Pancreas (tissue), 10 donors: Measurements from ENCODE around the gene CYB561A3. TPM values are rescaled to one million over a fixed set of nuclear protein-coding genes. Genes with fewer than 3 reads are reported as not detected.

Experiments
- ATAC-seq, 4 donors: fragments of 200-7000 bp; cut with Tn5 transposase; one replicate each; pipeline versions ENCODE4 v1.8.0 to v1.9.1; 2020; ENCODE audit warnings: mild to moderate bottlenecking in 4 of 4, moderate library complexity in 4 of 4
- DNase-seq, 6 donors: peaks; one replicate each; pipeline ENCODE4 v3.0.0-alpha.2; 2020
- FAIRE-seq: peaks from 2 replicates; lab custom pipeline; 2012; peaks lifted over from hg19 to GRCh38; lab: Jason Lieb, UNC
- H3K27ac ChIP-seq, 4 donors: fragments of 200-600 bp; sonication (generic); 1 replicate in 3 of 4; 2 replicates in 1 of 4; pipeline versions ENCODE4 v1.5.0 to v1.8.0; 2020
- H3K27me3 ChIP-seq, 4 donors: fragments of 200-600 bp; one replicate each; pipeline ENCODE4 v1.8.0; 2021
- H3K36me3 ChIP-seq, 3 donors: fragments of 200-600 bp; sonication (generic) in 1 of 3; one replicate each; pipeline versions ENCODE4 v1.5.0 to v1.8.0; 2020 to 2021
- H3K4me1 ChIP-seq, 3 donors: fragments of 200-600 bp; one replicate each; pipeline ENCODE4 v1.8.0; 2021
- H3K4me3 ChIP-seq, 4 donors: fragments of 200-600 bp; sonication (generic) in 2 of 4; one replicate each; pipeline versions ENCODE4 v1.5.0 to v1.8.0; 2020 to 2021
- H3K9me3 ChIP-seq, 4 donors: fragments of 200-600 bp; one replicate each; pipeline ENCODE4 v1.8.0; 2021
- WGBS, 2 donors: extraction: QIAGEN DNeasy Blood & Tissue Kit; methylation state at CpG; one replicate each; pipeline ENCODE4 v1.1.7; 2013; 5-methylcytosine and 5-hydroxymethylcytosine counted together
- intact Hi-C, 3 donors: fragments of 100-400 bp; cut with DNase I; formaldehyde crosslinking; loops; one replicate each; pipeline versions ENCODE4 v1.11.1 to v1.14.2; 2022
- polyA plus RNA-seq, 2 donors: library from polyadenylated mRNA; stranded (reverse); fragments of 200-250 nt; gene quantifications; one replicate each; pipeline ENCODE4 v1.2.3, GENCODE V29; 2013
- total RNA-seq, 6 donors: library from RNA; stranded (reverse); fragmentation: NEBNext Ultra II Directional in 4 of 6; extraction: Animal tissue kit (Norgen Biotek cat#: 25700) in 4 of 6; gene quantifications; one replicate each; pipeline versions ENCODE4 v1.2.1 to v1.2.4, GENCODE V29; 2021 to 2023
- TF ChIP-seq, protein P1 (sequence below), 4 donors: fragments of 200-600 bp; sonication (generic) in 3 of 4; IDR thresholded peaks; one replicate each; pipeline versions ENCODE4 v1.5.0 to v1.8.0; 2021; ENCODE audit warnings: antibody characterized with exemption in 4 of 4
- donor health status: healthy with polysubstance abuse.
- donor health status: DM: no; HTN: no; CAD: no; lungs with moderate emphysema.
- donor health status: DM: no; HTN: no; CAD: no.
- donor health status: control.
- donor health status: control.
- donor health status: Bipolar disorder and iron deficiency.
- donor health status: DM: yes; HTN: yes; CAD: no.
- donor health status: DM: no; HTN: no; CAD: no.
- donor health status: DM: no; HTN: no; CAD: no.
- donor health status: DM: yes; HTN: yes; CAD: no.

CYB561A3 gene
- total and polyA plus RNA-seq, 8 donors, result 14.8 to 26.2 (median 22.1) TPM

DNA sequence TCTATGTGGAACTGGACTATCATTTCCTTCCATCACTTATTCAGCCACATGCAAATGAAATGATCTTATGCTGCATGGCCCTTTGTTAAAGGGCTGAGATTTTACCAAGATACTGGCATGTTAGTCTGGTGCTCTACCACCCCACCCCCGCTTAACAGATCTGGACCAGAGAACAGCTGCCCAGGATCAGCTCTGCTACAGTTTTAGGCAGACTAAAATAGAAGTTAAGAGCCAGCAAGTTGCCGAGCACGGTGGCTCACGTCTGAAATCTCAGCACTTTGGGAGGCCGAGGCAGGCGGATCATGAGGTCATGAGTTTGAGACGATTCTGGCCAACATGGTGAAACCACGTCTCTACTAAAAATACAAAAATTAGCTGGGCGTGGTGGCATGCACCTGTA is 33.3 kb downstream of the CYB561A3 start:
- TF ChIP-seq, protein P1, sequence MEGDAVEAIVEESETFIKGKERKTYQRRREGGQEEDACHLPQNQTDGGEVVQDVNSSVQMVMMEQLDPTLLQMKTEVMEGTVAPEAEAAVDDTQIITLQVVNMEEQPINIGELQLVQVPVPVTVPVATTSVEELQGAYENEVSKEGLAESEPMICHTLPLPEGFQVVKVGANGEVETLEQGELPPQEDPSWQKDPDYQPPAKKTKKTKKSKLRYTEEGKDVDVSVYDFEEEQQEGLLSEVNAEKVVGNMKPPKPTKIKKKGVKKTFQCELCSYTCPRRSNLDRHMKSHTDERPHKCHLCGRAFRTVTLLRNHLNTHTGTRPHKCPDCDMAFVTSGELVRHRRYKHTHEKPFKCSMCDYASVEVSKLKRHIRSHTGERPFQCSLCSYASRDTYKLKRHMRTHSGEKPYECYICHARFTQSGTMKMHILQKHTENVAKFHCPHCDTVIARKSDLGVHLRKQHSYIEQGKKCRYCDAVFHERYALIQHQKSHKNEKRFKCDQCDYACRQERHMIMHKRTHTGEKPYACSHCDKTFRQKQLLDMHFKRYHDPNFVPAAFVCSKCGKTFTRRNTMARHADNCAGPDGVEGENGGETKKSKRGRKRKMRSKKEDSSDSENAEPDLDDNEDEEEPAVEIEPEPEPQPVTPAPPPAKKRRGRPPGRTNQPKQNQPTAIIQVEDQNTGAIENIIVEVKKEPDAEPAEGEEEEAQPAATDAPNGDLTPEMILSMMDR (IDR thresholded peaks at IDR 0.05), result no peak
- Histone ChIP-seq H3K4me1 (peaks cover 4 to 11% (median 10%) of the 10 kb centered on the region in 3 donors), H3K27me3 (no peaks in the 10 kb centered on the region), H3K4me3 (no peak overlapping the region), H3K36me3 (peaks cover 0 to 30% (median 28%) of the 10 kb centered on the region in 3 donors), H3K9me3 (no peaks in the 10 kb centered on the region), H3K27ac (no peak overlapping the region)
- 87 to 92% methylated on average over 9 of the region's 9 CpGs for WGBS, 2 donors
- intact Hi-C loops, result no loop called here
- no peak for FAIRE-seq
- no peak for DNase-seq
- no peak for ATAC-seq

DNA sequence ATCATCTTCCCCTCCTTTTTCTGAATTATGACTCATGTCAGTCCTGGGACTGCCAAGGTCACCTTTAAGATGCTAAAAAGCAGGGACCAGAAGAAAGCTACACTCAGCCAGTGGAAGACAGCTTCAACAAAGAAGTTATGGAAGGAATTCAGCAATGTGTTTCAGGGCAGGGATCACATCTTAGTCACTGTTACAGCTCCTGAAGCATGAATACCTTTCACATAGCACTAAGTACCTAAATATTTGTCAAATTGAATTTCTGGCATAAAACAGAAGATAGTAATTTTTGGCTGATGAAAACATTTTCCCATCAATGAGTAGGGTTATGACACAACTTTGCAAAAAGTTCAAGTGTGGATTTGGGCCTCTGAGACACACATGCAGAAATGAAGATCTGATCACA is 34.0 kb downstream of the CYB561A3 start:
- peaks cover 4 to 11% (median 10%) of the 10 kb centered on the region in 3 donors for H3K4me1 ChIP-seq
- FAIRE-seq, result no peak
- no peak overlapping the region for H3K27ac ChIP-seq
- H3K9me3 ChIP-seq, result no peaks in the 10 kb centered on the region
- intact Hi-C loops, result no loop called here
- H3K27me3 ChIP-seq, result no peaks in the 10 kb centered on the region
- TF ChIP-seq, protein P1 (IDR thresholded peaks at IDR 0.05), result no peak
- no peak for DNase-seq
- peaks cover 0 to 37% (median 30%) of the 10 kb centered on the region in 3 donors for H3K36me3 ChIP-seq
- ATAC-seq, result no peak
- no peak overlapping the region for H3K4me3 ChIP-seq

DNA sequence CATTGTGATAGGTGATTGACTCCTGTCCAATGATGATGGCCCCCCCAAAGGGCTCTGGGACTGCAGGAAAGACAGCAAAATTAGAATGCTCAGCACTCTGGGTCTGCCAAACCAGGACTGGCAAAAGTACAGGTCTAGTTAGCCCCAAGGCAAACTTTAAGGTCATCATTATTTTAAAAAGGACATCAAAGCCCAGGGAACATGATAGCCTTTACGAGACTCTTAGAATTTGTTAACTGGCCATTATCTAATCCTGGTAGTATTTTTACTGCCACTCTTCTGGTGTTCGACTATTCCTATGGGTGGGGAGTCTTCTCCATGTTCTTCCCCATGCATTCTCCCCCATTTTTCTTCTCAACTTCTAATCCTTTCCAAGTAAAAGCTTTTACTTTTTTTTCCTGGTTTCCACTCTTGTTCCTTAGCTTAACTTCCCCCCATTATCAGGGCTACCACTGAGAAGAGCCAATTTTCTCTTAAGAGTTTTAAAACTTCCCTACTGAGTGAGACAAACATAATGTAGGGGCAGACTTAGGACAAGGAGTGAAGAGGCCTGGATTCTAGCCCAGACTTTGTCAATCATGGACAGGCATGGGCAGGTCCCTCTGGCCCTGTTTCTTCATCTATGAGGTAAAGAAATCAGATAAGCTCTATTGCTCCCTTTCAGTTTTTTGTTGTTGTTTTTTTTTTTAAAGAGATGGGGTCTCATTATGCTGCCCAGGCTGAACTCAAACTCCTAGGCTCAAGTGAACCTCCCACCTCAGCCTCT is 35.9 kb downstream of the CYB561A3 start:
- no peak overlapping the region for H3K4me3 ChIP-seq
- 74 to 84% methylated on average over 2 of the region's 2 CpGs for WGBS, 2 donors
- intact Hi-C loops, result no loop called here
- FAIRE-seq, result no peak
- H3K36me3 ChIP-seq, result peaks cover 0 to 56% (median 30%) of the 10 kb centered on the region in 3 donors
- no peaks in the 10 kb centered on the region for H3K27me3 ChIP-seq
- DNase-seq, result no peak
- H3K4me1 ChIP-seq, result no peaks in the 10 kb centered on the region
- H3K9me3 ChIP-seq, result no peaks in the 10 kb centered on the region
- TF ChIP-seq, protein P1 (IDR thresholded peaks at IDR 0.05), result no peak
- no peak for ATAC-seq
- no peak overlapping the region for H3K27ac ChIP-seq

DNA sequence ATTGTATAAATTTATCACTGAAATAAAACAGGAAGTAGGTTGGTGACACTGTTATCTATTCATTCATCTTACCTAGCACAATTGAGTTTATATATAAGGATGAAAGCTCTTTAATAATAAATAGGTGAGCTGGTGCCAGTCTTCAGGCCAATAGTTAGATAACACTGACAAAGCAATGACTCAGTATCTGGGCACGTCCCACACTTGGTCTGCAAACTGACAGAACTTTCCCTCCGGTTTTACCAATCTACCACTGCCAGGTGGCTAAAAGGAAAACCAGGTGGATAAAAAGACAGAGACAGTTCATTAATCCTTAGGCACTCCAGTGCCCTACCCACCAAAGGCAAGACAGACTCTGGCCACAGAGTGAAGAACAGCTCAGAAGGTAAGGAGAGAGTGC is 46.4 kb downstream of the CYB561A3 start:
- intact Hi-C loops, result no loop called here
- FAIRE-seq (no peak), ATAC-seq (peak in 1 of 4 donors; percentile 20), DNase-seq (no peak)
- TF ChIP-seq, protein P1 (IDR thresholded peaks at IDR 0.05), result no peak
- no peak overlapping the region for H3K27ac ChIP-seq
- H3K27me3 ChIP-seq, result no peaks in the 10 kb centered on the region
- H3K36me3 ChIP-seq, result peaks cover 4 to 83% (median 34%) of the 10 kb centered on the region in 3 donors
- H3K4me3 ChIP-seq, result no peak overlapping the region
- no peaks in the 10 kb centered on the region for H3K4me1 ChIP-seq
- WGBS, 2 donors, result 32 to 46% methylated on average over 2 of the region's 2 CpGs
- H3K9me3 ChIP-seq, result no peaks in the 10 kb centered on the region

DNA sequence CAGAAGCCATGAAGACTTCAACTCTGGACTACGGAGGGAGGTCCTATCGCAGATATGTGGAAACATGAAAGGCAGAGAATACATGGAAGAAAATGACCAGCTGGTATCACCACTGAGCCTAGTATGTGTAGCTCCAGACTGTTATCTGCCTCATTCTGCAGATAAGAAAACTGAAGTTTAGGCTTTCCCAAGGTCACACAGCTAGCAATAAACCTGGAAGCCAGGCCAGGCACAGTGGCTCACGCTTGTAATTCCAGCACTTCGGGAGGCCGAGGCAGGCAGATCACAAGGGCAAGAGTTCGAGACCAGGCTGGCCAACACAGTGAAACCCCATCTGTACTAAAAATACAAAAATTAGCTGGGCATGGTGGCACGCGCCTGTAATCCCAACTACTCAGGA is 50.9 kb downstream of the CYB561A3 start:
- Histone ChIP-seq H3K27me3 (no peaks in the 10 kb centered on the region), H3K4me3 (no peak overlapping the region), H3K4me1 (no peaks in the 10 kb centered on the region), H3K9me3 (no peaks in the 10 kb centered on the region), H3K27ac (no peak overlapping the region), H3K36me3 (peaks cover 4 to 93% (median 34%) of the 10 kb centered on the region in 3 donors)
- TF ChIP-seq, protein P1 (IDR thresholded peaks at IDR 0.05), result no peak
- no peak for FAIRE-seq
- intact Hi-C loops, result no loop called here
- no peak for DNase-seq
- WGBS, 2 donors, result 53 to 55% methylated on average over 8 of the region's 8 CpGs
- peak in 1 of 4 donors; percentile 53 for ATAC-seq
